Measurements from ENCODE around the gene TTC38.

DNA sequence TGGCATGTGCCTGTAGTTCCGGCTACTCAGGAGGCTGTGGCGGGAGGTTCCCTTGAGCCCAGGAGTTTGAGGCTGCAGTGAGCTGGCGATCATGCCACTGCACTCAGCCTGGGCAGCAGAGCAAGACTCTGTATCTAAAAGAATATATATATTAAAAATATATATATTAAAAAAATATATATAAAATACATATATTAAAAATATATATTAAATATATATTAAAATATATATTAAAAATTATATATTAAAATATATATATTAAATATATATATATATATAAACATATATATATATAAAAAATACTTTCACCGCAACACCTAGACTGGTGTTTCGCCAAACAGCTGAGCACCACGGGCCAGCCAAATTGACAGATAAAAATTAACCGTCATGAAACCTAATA, 8.8 kb downstream of the TTC38 start:
- no peak for TF ChIP-seq CTCF (IDR thresholded peaks at IDR 0.05)
- no peak for TF ChIP-seq POLR2A (IDR thresholded peaks at IDR 0.05)

Measured in testis (tissue), 2 donors.